HAP-1 (cell line): ENCODE measurements around the gene FAM167B.

Source experiments
- DNase-seq, 2 experiments: peaks; one replicate each; pipeline ENCODE4 v3.0.0-alpha.2; 2016 to 2020; ENCODE audit warnings: low spot score in 2 of 2
- H3K27me3 ChIP-seq: fragments of 250-450 bp; sonication (Bioruptor Pico); 2 replicates; pipeline ENCODE4 v1.5.1; 2020; ENCODE audit warnings: low read depth, mild to moderate bottlenecking, moderate library complexity
- H3K36me3 ChIP-seq: fragments of 250-450 bp; sonication (Bioruptor Pico); replicated peaks from 2 replicates; pipeline ENCODE4 v1.5.1; 2020; ENCODE audit warnings: mild to moderate bottlenecking
- H3K4me1 ChIP-seq: fragments of 250-450 bp; sonication (Bioruptor Pico); 2 replicates; pipeline ENCODE4 v1.5.1; 2020; ENCODE audit warnings: mild to moderate bottlenecking
- H3K4me3 ChIP-seq: fragments of 250-450 bp; sonication (Bioruptor Pico); 2 replicates; pipeline ENCODE4 v1.5.1; 2020; ENCODE audit warnings: mild to moderate bottlenecking, moderate library complexity
- H3K9me3 ChIP-seq: fragments of 250-450 bp; sonication (Bioruptor Pico); 2 replicates; pipeline ENCODE4 v1.5.1; 2020; ENCODE audit warnings: mild to moderate bottlenecking, moderate library complexity
- in situ Hi-C: fragments of 300-500 bp; cut with MboI; formaldehyde crosslinking; loops from 3 replicates; pipeline ENCODE4 v1.14.3; 2020; ENCODE audit warnings: low sequenced_read_pairs, inconsistent platforms, mixed read lengths

FAM167B gene

GRCh38 chr1:32239337-32239736 lies 7.7 kb upstream of the FAM167B start:
- H3K4me3 ChIP-seq: no peak overlapping the region
- H3K27me3 ChIP-seq: no peaks in the 10 kb centered on the region
- peaks cover 9% of the 10 kb centered on the region for H3K4me1 ChIP-seq
- no peaks in the 10 kb centered on the region for H3K36me3 ChIP-seq
- no peaks in the 10 kb centered on the region for H3K9me3 ChIP-seq
- in situ Hi-C loops: no loop called here
- no peak for DNase-seq

DNA sequence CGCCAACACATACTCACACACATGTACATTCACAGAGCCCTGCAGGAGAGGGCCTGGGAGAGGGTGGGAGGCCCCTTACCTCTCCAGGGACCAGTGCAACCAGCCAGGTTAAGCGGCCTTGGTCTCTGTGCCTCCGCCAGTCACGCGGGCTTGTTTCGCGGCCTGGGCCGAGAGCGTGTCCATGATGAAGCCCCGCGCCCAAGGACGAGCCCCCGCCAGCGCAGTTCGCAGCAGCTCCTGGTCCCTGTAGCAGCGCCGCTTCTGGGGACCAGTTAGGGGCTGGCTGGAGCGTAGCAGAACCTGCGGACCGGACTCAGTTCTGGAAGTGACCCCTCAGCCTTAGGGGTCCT lies 7.3 kb upstream of the FAM167B start:
- peak overlapping the region; percentile 42 for H3K4me3 ChIP-seq
- no peaks in the 10 kb centered on the region for H3K9me3 ChIP-seq
- DNase-seq: no peak
- H3K36me3 ChIP-seq: no peaks in the 10 kb centered on the region
- in situ Hi-C loops: no loop called here
- no peaks in the 10 kb centered on the region for H3K27me3 ChIP-seq
- peaks cover 9% of the 10 kb centered on the region for H3K4me1 ChIP-seq

DNA sequence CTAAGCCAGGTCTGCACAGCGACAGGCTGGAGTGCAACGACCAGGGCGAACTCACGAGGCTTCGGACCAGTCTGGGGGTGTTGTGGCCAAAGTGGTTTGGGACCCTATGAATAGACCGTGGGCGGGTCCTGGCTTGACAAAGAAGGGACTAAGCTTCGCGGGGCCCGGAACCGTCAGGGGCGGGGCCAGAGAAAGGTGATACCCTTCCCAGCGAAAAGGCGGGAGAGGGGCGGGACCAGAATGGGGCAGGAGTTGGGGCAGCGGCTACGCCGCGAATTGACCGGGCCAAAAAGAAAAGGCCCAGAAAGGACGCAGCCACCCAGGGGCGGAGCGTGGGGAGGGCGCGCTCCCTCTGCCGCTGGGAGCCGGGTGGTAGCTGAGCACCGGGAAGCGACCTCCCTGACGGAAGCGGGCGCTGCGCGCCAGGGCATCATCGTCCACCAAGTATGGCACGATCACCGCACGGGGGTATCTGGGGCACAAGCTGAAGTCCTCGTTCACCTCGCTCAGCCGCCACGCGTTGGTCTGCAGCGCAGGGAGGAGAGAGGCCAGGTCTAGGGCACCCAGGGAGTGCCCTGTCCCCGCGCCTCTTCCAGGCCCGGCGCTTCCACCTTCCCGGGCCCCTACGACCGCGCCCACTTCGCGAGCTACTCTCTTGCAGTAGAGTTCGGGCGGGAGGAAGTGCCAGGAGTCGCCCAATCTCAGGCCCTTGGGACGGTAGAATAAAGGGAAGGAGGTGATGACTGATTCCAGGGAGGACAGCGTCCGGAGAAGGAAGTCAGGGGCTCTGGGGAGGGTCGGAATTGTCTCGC lies 6.7 kb upstream of the FAM167B start:
- H3K36me3 ChIP-seq: no peaks in the 10 kb centered on the region
- H3K4me3 ChIP-seq: peak overlapping the region; percentile 42
- H3K4me1 ChIP-seq: peaks cover 9% of the 10 kb centered on the region
- in situ Hi-C loops: no loop called here
- DNase-seq: peak; percentile 62 to 92
- no peaks in the 10 kb centered on the region for H3K27me3 ChIP-seq
- H3K9me3 ChIP-seq: no peaks in the 10 kb centered on the region

DNA sequence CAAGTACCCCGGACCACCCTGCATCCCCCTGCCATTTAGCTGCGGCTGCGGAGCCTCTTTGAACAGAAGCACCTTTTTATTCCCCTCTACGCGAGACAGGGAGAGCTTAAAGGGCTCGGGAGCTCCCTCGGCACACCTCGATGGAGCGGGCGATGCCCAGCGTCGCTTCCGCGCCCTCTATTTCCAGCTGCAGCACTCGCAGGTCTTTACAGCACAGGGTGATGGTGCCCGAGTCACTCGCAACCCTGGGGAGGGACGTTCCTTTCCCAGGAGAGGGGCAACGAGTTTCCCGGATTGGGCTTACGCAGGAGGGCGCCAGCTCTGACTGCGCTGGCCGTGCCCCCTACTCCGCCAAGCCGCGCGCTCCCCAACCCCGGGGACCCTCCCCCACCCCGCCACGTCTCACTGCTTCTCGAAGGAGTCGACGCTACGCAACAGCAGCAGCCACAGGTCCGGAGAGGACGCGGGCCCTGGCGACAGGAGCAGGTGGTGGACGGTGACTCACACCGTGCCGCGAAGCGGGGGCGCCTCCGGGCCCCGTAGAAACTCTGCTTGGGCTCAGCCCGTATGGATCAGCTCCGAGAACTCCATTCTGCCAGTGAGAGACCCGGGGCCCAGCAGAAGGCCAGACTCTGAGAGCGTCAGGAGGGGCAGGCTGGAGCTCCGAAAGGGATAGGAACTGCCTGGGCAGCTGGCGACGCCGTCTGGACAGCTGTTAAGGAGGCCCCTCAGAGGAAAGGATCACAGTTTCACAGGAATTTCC lies 5.8 kb upstream of the FAM167B start:
- no peaks in the 10 kb centered on the region for H3K27me3 ChIP-seq
- H3K4me1 ChIP-seq: peaks cover 9% of the 10 kb centered on the region
- H3K36me3 ChIP-seq: no peaks in the 10 kb centered on the region
- in situ Hi-C loops: no loop called here
- DNase-seq: no peak
- no peaks in the 10 kb centered on the region for H3K9me3 ChIP-seq
- H3K4me3 ChIP-seq: peak overlapping the region; percentile 42

GRCh38 chr1:32242341-32242851 lies 4.6 kb upstream of the FAM167B start:
- no peak overlapping the region for H3K4me3 ChIP-seq

DNA sequence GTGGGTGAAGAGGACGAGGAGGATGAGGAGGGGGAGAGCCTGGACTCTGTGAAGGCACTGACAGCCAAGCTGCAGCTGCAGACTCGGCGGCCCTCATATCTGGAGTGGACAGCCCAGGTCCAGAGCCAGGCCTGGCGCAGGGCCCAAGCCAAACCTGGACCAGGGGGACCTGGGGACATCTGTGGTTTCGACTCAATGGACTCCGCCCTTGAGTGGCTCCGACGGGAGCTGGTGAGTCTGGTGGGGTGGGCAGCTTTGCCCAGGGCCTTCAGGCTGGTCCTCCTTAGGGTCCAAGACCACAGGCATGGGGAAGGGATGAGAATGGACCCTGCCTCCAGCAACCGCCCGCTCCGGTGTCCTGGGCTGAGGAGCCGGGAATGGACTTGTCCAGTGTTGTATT lies 430 bp downstream of the FAM167B start:
- H3K4me1 ChIP-seq: no peaks in the 10 kb centered on the region
- no peaks in the 10 kb centered on the region for H3K36me3 ChIP-seq
- H3K4me3 ChIP-seq: no peak overlapping the region
- in situ Hi-C loops: no loop called here
- no peak for DNase-seq
- no peaks in the 10 kb centered on the region for H3K9me3 ChIP-seq
- no peaks in the 10 kb centered on the region for H3K27me3 ChIP-seq

More at GRCh38 chr1:32242341-32242851, 4.6 kb upstream of the FAM167B start:
- H3K27me3 ChIP-seq: no peaks in the 10 kb centered on the region
- peaks cover 9% of the 10 kb centered on the region for H3K4me1 ChIP-seq
- H3K36me3 ChIP-seq: no peaks in the 10 kb centered on the region
- H3K9me3 ChIP-seq: no peaks in the 10 kb centered on the region
- DNase-seq: no peak
- in situ Hi-C loops: no loop called here

DNA sequence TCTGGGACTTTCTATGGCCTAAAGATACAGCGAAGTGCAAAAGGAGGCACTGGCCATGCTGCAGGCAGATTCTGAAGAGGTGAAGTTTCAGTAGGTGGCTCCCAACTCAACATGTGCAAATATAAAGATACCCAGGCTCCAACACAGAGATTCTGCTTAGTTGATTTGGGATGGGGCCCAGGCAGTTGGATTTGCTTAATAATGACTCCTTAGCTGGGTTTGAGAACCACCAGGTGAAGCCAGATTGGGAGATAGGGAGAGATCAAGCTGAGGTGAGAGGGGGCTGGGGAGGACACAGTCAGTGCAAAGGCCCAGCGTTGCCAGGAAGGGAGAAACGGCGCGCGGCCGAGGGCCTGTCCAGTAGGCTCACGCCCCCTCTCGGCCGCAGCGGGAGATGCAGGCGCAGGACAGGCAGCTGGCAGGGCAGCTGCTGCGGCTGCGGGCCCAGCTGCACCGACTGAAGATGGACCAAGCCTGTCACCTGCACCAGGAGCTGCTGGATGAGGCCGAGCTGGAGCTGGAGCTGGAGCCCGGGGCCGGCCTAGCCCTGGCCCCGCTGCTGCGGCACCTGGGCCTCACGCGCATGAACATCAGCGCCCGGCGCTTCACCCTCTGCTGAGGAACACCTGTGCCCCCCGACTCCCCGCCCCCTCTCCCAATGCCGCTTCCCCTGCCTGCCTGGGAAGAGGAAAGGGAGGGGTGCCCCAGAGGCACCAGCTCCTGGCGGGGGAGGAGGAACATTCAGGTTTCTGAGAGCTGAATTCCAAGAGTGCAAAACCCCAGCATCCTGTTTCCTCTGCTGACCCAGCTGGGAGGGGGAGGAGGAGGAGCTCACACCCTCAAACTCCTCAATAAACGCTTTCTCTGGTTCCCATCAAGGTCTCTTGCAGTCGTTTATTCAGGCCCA lies 1.2 kb downstream of the FAM167B start:
- H3K4me1 ChIP-seq: no peaks in the 10 kb centered on the region
- H3K27me3 ChIP-seq: no peaks in the 10 kb centered on the region
- DNase-seq: peak; percentile 34 to 92
- H3K9me3 ChIP-seq: no peaks in the 10 kb centered on the region
- no peak overlapping the region for H3K4me3 ChIP-seq
- no peaks in the 10 kb centered on the region for H3K36me3 ChIP-seq
- in situ Hi-C loops: no loop called here

DNA sequence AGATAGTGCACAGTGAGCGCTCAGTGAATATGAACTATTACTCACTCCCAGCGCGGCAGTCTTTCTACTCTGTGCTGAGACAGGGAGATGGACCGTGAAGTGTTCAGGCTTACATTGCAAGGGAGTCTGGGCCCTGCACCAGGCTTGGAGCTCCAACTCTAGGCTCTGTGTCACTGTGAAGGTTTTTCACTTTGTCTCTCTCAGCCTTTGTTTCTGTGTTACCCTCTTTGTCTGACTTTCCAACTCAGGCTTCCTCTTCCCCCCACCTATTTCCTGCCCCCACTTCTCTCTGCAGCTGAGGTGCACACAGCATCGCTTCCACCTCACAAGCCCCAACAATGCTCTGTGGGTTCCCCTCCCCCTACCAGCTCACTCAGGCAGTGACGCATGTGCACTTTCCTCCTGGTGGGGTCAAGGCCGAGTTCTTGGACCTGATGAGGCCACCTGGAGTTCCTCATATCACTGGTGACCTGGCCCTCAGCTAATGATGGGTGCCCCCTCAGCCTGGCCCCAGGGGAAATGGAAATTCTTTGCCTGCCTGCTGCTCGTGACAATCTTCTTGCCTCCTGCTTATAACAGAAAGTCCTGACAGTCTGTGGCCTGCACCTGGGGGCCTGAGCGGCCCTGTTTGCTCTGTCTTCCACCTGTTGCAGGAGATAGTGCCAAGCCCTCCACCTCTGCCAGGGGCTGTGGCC lies 3.0 kb downstream of the FAM167B start:
- no peak overlapping the region for H3K4me3 ChIP-seq
- no peaks in the 10 kb centered on the region for H3K36me3 ChIP-seq
- no peaks in the 10 kb centered on the region for H3K27me3 ChIP-seq
- no peaks in the 10 kb centered on the region for H3K4me1 ChIP-seq
- no peaks in the 10 kb centered on the region for H3K9me3 ChIP-seq
- no peak for DNase-seq
- in situ Hi-C loops: no loop called here

DNA sequence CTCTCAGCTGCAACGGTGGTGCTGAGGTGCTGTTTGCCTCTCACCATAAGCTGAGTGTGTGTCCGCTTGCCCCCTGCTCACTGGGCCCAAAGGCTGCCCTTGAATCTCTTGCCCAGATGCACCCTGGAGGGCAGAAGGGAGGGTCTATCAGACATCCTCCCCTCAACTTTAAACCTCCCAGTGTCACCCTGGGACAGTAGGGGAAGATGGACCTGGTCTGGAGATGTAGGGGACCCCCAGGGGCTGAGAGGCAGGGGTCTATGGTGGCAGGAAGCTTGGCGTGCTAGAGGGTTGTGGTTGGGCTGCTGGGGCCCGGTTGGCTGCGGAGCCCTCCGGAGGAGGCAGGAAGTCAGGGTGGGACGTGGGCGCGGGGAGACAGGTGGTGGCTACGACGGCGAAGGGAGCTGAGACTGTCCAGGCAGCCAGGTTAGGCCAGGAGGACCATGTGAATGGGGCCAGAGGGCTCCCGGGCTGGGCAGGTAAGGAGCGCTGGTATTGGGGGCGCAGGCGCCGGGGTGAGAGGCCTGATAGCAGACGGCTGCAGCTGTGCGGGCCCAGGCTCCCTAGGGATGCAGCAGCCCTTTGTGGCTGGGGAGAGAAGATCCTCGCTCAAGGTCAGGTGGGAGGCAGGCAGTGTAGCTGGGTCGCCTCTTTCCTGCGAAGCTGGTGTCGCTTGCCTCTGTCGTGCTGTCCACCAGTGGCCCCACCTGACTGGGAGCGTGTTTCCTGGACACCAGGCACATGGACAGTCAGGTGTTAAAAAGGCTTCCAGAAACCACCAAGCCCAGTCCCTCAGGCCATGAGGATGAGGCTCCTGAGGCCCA lies 4.1 kb downstream of the FAM167B start, which contains the start of gene LCK:
LCK (plus strand) TSS at position 373 of the 824 bp plus-strand sequence. CDS start 23,065 bp downstream, outside the sequence.
- no peak within 1 kb of the TSS for H3K4me3 ChIP-seq
- in situ Hi-C loops: no loop called here
- H3K4me1 ChIP-seq: no peaks in the 10 kb centered on the region

GRCh38 chr1:32255072-32256071 lies 8.3 kb downstream of the FAM167B start:
- no peak overlapping the region for H3K4me3 ChIP-seq
- H3K4me1 ChIP-seq: no peaks in the 10 kb centered on the region
- H3K36me3 ChIP-seq: no peaks in the 10 kb centered on the region
- no peaks in the 10 kb centered on the region for H3K27me3 ChIP-seq
- H3K9me3 ChIP-seq: no peaks in the 10 kb centered on the region
- no peak for DNase-seq
- in situ Hi-C loops: no loop called here

More for the DNA sequence above, 4.1 kb downstream of the FAM167B start, which contains the start of gene LCK:
- no peaks in the 10 kb centered on the region for H3K27me3 ChIP-seq
- DNase-seq: no peak
- H3K36me3 ChIP-seq: no peaks in the 10 kb centered on the region
- H3K9me3 ChIP-seq: no peaks in the 10 kb centered on the region

GRCh38 chr1:32256473-32257226 lies 9.6 kb downstream of the FAM167B start:
- Histone ChIP-seq H3K4me3 (no peak overlapping the region), H3K36me3 (no peaks in the 10 kb centered on the region), H3K4me1 (no peaks in the 10 kb centered on the region), H3K9me3 (no peaks in the 10 kb centered on the region), H3K27me3 (no peaks in the 10 kb centered on the region)
- in situ Hi-C loops: no loop called here
- DNase-seq: no peak
